Keratinocyte (primary cell): ENCODE measurements around the gene ADISSP. TPM values are rescaled to one million over a fixed set of nuclear protein-coding genes. Genes with fewer than 3 reads are reported as not detected.

Experiments used
- DNase-seq: peaks from one replicate; pipeline ENCODE4 v3.0.0-alpha.2; 2011; ENCODE audit warnings: low read depth, missing footprints, low spot score
- FAIRE-seq: peaks from 2 replicates; lab custom pipeline; 2011; peaks lifted over from hg19 to GRCh38; lab: Jason Lieb, UNC
- H2AFZ ChIP-seq: 2 replicates; pipeline ENCODE4 v1.6.0; 2012; ENCODE audit warnings: low read length, control low read depth, inconsistent platforms; ENCODE audit not compliant: control insufficient read depth
- H3K27ac ChIP-seq: 2 replicates; pipeline ENCODE4 v1.5.1; 2011; ENCODE audit warnings: low read length; ENCODE audit not compliant: control insufficient read depth, insufficient read depth
- H3K27me3 ChIP-seq: 3 replicates; pipeline ENCODE4 v1.6.0; 2011; ENCODE audit warnings: low read length; ENCODE audit not compliant: control insufficient read depth, insufficient read depth; ENCODE audit errors: extremely low read depth
- H3K36me3 ChIP-seq, 2 experiments: 2 replicates in 1 of 2; 3 replicates in 1 of 2; pipeline ENCODE4 v1.5.1; 2011; ENCODE audit warnings: low read length in 2 of 2, mild to moderate bottlenecking in 1 of 2; ENCODE audit not compliant: control insufficient read depth in 2 of 2, insufficient read depth in 2 of 2; ENCODE audit errors: extremely low read depth in 1 of 2
- H3K4me1 ChIP-seq: 3 replicates; pipeline ENCODE4 v1.5.1; 2011; ENCODE audit warnings: low read length; ENCODE audit not compliant: control insufficient read depth, insufficient read depth; ENCODE audit errors: extremely low read depth
- H3K4me2 ChIP-seq: 3 replicates; pipeline ENCODE4 v1.6.0; 2011; ENCODE audit warnings: low read depth, low read length; ENCODE audit not compliant: control insufficient read depth, insufficient read depth; ENCODE audit errors: extremely low read depth
- H3K4me3 ChIP-seq, 3 experiments: fragments of 200-600 bp in 1 of 3; sonication (generic) in 1 of 3; 2 replicates in 2 of 3; 3 replicates in 1 of 3; pipeline ENCODE4 v1.5.1; 2011 to 2016; ENCODE audit warnings: low read length in 3 of 3, mild to moderate bottlenecking in 3 of 3, control low read depth in 2 of 3, inconsistent platforms in 1 of 3, low read depth in 1 of 3, mixed read lengths in 1 of 3, mixed run types in 1 of 3, moderate library complexity in 1 of 3; ENCODE audit not compliant: control insufficient read depth in 2 of 3, insufficient read depth in 2 of 3; ENCODE audit errors: extremely low read depth in 1 of 3
- H3K79me2 ChIP-seq: 2 replicates; pipeline ENCODE4 v1.6.0; 2012; ENCODE audit warnings: low read length; ENCODE audit not compliant: control insufficient read depth, insufficient read depth
- H3K9ac ChIP-seq: 3 replicates; pipeline ENCODE4 v1.6.0; 2011; ENCODE audit warnings: low read length; ENCODE audit not compliant: control insufficient read depth, insufficient read depth; ENCODE audit errors: extremely low read depth
- H3K9me1 ChIP-seq: 3 replicates; pipeline ENCODE4 v1.6.0; 2011; ENCODE audit warnings: low read length; ENCODE audit not compliant: control insufficient read depth, insufficient read depth; ENCODE audit errors: extremely low read depth
- H3K9me3 ChIP-seq: 2 replicates; pipeline ENCODE4 v1.5.1; 2012; ENCODE audit warnings: low read depth, low read length; ENCODE audit not compliant: control insufficient read depth
- H4K20me1 ChIP-seq: 3 replicates; pipeline ENCODE4 v1.6.0; 2011; ENCODE audit warnings: low read length; ENCODE audit not compliant: control insufficient read depth, insufficient read depth; ENCODE audit errors: extremely low read depth
- CTCF ChIP-seq, 3 experiments: IDR thresholded peaks in 1 of 3; conservative IDR thresholded peaks in 1 of 3; optimal IDR thresholded peaks in 1 of 3; 2 replicates in 2 of 3; 3 replicates in 1 of 3; pipeline versions ENCODE3 to v1.5.1; 2011; ENCODE audit warnings: low read length in 3 of 3, mild to moderate bottlenecking in 3 of 3, moderate library complexity in 2 of 3, control low read depth in 1 of 3, inconsistent platforms in 1 of 3; ENCODE audit not compliant: insufficient read depth in 2 of 3; ENCODE audit errors: extremely low read depth in 1 of 3
- EZH2 ChIP-seq: IDR thresholded peaks from one replicate; pipeline ENCODE4 v1.6.1; 2012; ENCODE audit warnings: inconsistent platforms, mild to moderate bottlenecking, low read length, moderate library complexity
- dilution Hi-C: fragments of 300-500 bp; cut with MboI; formaldehyde crosslinking; loops from one replicate; pipeline ENCODE4 v1.7.0; 2020; ENCODE audit warnings: low sequenced_read_pairs; ENCODE audit not compliant: extremely low pct_ligation_motif_present
- polyA plus RNA-seq, 5 experiments: library from polyadenylated mRNA; depleted of rRNA in 3 of 5; stranded (reverse) in 3 of 5; stranded (forward) in 1 of 5; unstranded in 1 of 5; fragments of >200 nt; gene quantifications; 1 replicate in 1 of 5; 2 replicates in 3 of 5; 3 replicates in 1 of 5; pipeline versions ENCODE4 v1.2.1 to v1.2.3, GENCODE V29; 2011 to 2012; ENCODE audit warnings: missing spikeins in 2 of 5, low read depth in 1 of 5, low replicate concordance in 1 of 5

The ADISSP gene
- polyA plus RNA-seq, 1 donor (not counting 4 experiments of a cell fraction or from before 2014, with no cell fraction given): 28.2 TPM

GRCh38 chr20:3798373-3798768 lies 30.8 kb upstream of the ADISSP start:
- dilution Hi-C loops: no loop called here

GRCh38 chr20:3797592-3798372 lies 30.2 kb upstream of the ADISSP start:
- TF ChIP-seq EZH2 (no peak), CTCF (optimal IDR thresholded peaks at IDR 0.05 in 1 of 3, IDR thresholded peaks at IDR 0.05 in 1 of 3, conservative IDR thresholded peaks at IDR 0.05 in 1 of 3; ENCODE audit: extremely low read depth in 1 of 3, insufficient read depth in 2 of 3, low read length in 3 of 3) (no peak)
- H2AFZ ChIP-seq: no peak overlapping the region
- dilution Hi-C loops: no loop called here
- H3K9ac ChIP-seq: peak overlapping the region; percentile 88
- peaks cover 32% of the 10 kb centered on the region for H3K79me2 ChIP-seq
- peak; percentile 86 for FAIRE-seq
- no peaks in the 10 kb centered on the region for H3K9me1 ChIP-seq
- H3K27ac ChIP-seq: peak overlapping the region; percentile 84
- DNase-seq: no peak
- H3K4me2 ChIP-seq: peak overlapping the region; percentile 97
- no peaks in the 10 kb centered on the region for H3K27me3 ChIP-seq
- no peaks in the 10 kb centered on the region for H3K9me3 ChIP-seq
- H3K4me3 ChIP-seq: peak overlapping the region; percentile 74 to 90 (median 86)
- H3K36me3 ChIP-seq: peaks cover 24 to 46% of the 10 kb centered on the region in 2 experiments
- no peaks in the 10 kb centered on the region for H4K20me1 ChIP-seq
- peaks cover 51% of the 10 kb centered on the region for H3K4me1 ChIP-seq

More at GRCh38 chr20:3798373-3798768, 30.8 kb upstream of the ADISSP start:
- H3K9ac ChIP-seq: peak overlapping the region; percentile 88
- peaks cover 56% of the 10 kb centered on the region for H3K4me1 ChIP-seq
- DNase-seq (no peak), FAIRE-seq (no peak)
- H2AFZ ChIP-seq: no peak overlapping the region
- peaks cover 30 to 52% of the 10 kb centered on the region in 2 experiments for H3K36me3 ChIP-seq
- peak overlapping the region in 2 of 3 experiments; percentile 86 to 90 for H3K4me3 ChIP-seq
- no peak for TF ChIP-seq EZH2
- no peak for TF ChIP-seq CTCF (optimal IDR thresholded peaks at IDR 0.05 in 1 of 3, IDR thresholded peaks at IDR 0.05 in 1 of 3, conservative IDR thresholded peaks at IDR 0.05 in 1 of 3; ENCODE audit: extremely low read depth in 1 of 3, insufficient read depth in 2 of 3, low read length in 3 of 3)
- no peaks in the 10 kb centered on the region for H3K9me3 ChIP-seq
- no peaks in the 10 kb centered on the region for H3K27me3 ChIP-seq
- H3K79me2 ChIP-seq: peaks cover 32% of the 10 kb centered on the region
- H3K9me1 ChIP-seq: no peaks in the 10 kb centered on the region
- H3K4me2 ChIP-seq: peak overlapping the region; percentile 97
- H3K27ac ChIP-seq: peak overlapping the region; percentile 84
- no peaks in the 10 kb centered on the region for H4K20me1 ChIP-seq
